LoVo (cell line): ENCODE measurements around the gene MRM3.
"Not testable (repeated sequence)": the region's sequence is repeated elsewhere in the genome, so short reads cannot be mapped to it uniquely, and the experiment has no call there.

Experiments
- DNase-seq: peaks from one replicate; pipeline ENCODE4 v3.0.0-alpha.2; 2016; ENCODE audit warnings: low spot score

MRM3 gene

GRCh38 chr17:826778-827177 is 44.6 kb downstream of the MRM3 start:
- no peak for DNase-seq

GRCh38 chr17:828761-829160 is 46.6 kb downstream of the MRM3 start:
- no peak for DNase-seq

- not testable (repeated sequence) for DNase-seq
Measured at GRCh38 chr17:829614-830013, 47.5 kb downstream of the MRM3 start.

GRCh38 chr17:830381-830780 is 48.2 kb downstream of the MRM3 start:
- DNase-seq, result no peak

- no peak for DNase-seq
Measured at GRCh38 chr17:830950-831349, 48.8 kb downstream of the MRM3 start.

GRCh38 chr17:834136-834535 is 52.0 kb downstream of the MRM3 start:
- no peak for DNase-seq

GRCh38 chr17:835263-835662 is 53.1 kb downstream of the MRM3 start:
- peak; percentile 18 for DNase-seq

GRCh38 chr17:835721-836120 is 53.6 kb downstream of the MRM3 start:
- not testable (repeated sequence) for DNase-seq

GRCh38 chr17:836151-836550 is 54.0 kb downstream of the MRM3 start:
- no peak for DNase-seq

GRCh38 chr17:838486-838885 is 56.3 kb downstream of the MRM3 start:
- no peak for DNase-seq

GRCh38 chr17:841313-841712 is 59.2 kb downstream of the MRM3 start:
- no peak for DNase-seq
